Subcutaneous adipose tissue (tissue), 4 donors: Measurements from ENCODE around the gene TPSAB1. TPM values are rescaled to one million over a fixed set of nuclear protein-coding genes. Genes with fewer than 3 reads are reported as not detected.
"Not testable (repeated sequence)": the region's sequence is repeated elsewhere in the genome, so short reads cannot be mapped to it uniquely, and the experiment has no call there.

Source experiments
- CTCF ChIP-seq: fragments of 450-650 bp; IDR thresholded peaks from one replicate; pipeline ENCODE4 v1.5.1; 2016; ENCODE audit warnings: low read depth, mild to moderate bottlenecking, control low read depth, antibody characterized with exemption, moderate library complexity
- total RNA-seq, 4 donors: library from RNA; depleted of rRNA; stranded (reverse); fragments of >200 nt; gene quantifications; one replicate each; pipeline ENCODE4 v1.1.0, GENCODE V29; 2016

TPSAB1 gene
- 100 to 1,000 TPM in 1 of 4 donors, 10 to 100 TPM in 3; 31.8 to 116 (median 69.8) TPM for total RNA-seq

- not testable (repeated sequence) for TF ChIP-seq CTCF
Observed at GRCh38 chr16:1240436-1240835, at the start of gene TPSAB1. Gene TPSAB1, plus strand, starts transcription at chr16:1240705. Its CDS starts 234 bp downstream, at chr16:1240939.

- no peak for TF ChIP-seq CTCF
Observed at GRCh38 chr16:1192384-1193073, 48.0 kb upstream of the TPSAB1 start.

GRCh38 chr16:1193143-1193824, 47.2 kb upstream of the TPSAB1 start:
- no peak for TF ChIP-seq CTCF

GRCh38 chr16:1193825-1194581, 46.5 kb upstream of the TPSAB1 start:
- TF ChIP-seq CTCF = no peak

GRCh38 chr16:1194665-1195392, 45.7 kb upstream of the TPSAB1 start:
- TF ChIP-seq CTCF = no peak

GRCh38 chr16:1195393-1195666, 45.2 kb upstream of the TPSAB1 start:
- TF ChIP-seq CTCF = no peak
